GM23338 (cell line): ENCODE results near the gene SLC2A13. TPM values are rescaled to one million over a fixed set of nuclear protein-coding genes. Genes with fewer than 3 reads are reported as not detected.

ENCODE experiments used
- ATAC-seq: fragments of 200-7000 bp; cut with Tn5 transposase; 3 replicates; pipeline ENCODE4 v1.9.1; 2020
- DNase-seq: peaks from one replicate; pipeline ENCODE4 v3.0.0-alpha.2; 2015; ENCODE audit warnings: low spot score
- H2AFZ ChIP-seq: fragments of 200-600 bp; sonication (generic); 2 replicates; pipeline ENCODE4 v1.8.0; 2016; ENCODE audit warnings: antibody characterized with exemption, mild to moderate bottlenecking, moderate library complexity
- H3F3A ChIP-seq: fragments of 200-600 bp; sonication (generic); replicated peaks from 2 replicates; pipeline ENCODE4 v1.8.0; 2017; ENCODE audit warnings: antibody characterized with exemption, mixed run types, low read depth
- H3K27ac ChIP-seq: fragments of 200-600 bp; sonication (generic); 2 replicates; pipeline ENCODE4 v1.6.1; 2016; ENCODE audit warnings: low read depth
- H3K27me3 ChIP-seq: fragments of 200-600 bp; sonication (generic); 2 replicates; pipeline ENCODE4 v1.8.0; 2016; ENCODE audit warnings: mild to moderate bottlenecking, mixed run types, moderate library complexity; ENCODE audit not compliant: insufficient read depth
- H3K36me3 ChIP-seq: fragments of 200-600 bp; sonication (generic); 2 replicates; pipeline ENCODE4 v1.8.0; 2016; ENCODE audit warnings: mild to moderate bottlenecking; ENCODE audit not compliant: insufficient read depth
- H3K4me1 ChIP-seq: fragments of 200-600 bp; sonication (generic); 2 replicates; pipeline ENCODE4 v1.8.0; 2016; ENCODE audit warnings: mild to moderate bottlenecking, moderate library complexity; ENCODE audit not compliant: insufficient read depth
- H3K4me2 ChIP-seq: fragments of 200-600 bp; sonication (generic); 2 replicates; pipeline ENCODE4 v1.7.1; 2017; ENCODE audit warnings: mixed run types
- H3K4me3 ChIP-seq: fragments of 200-600 bp; sonication (generic); 2 replicates; pipeline ENCODE4 v1.6.1; 2016; ENCODE audit warnings: mixed run types
- H3K79me2 ChIP-seq: fragments of 200-600 bp; sonication (generic); replicated peaks from 2 replicates; pipeline ENCODE4 v1.8.0; 2017; ENCODE audit warnings: mild to moderate bottlenecking; ENCODE audit not compliant: insufficient read depth
- H3K9me2 ChIP-seq: fragments of 200-600 bp; sonication (generic); 2 replicates; pipeline ENCODE4 v1.8.0; 2017; ENCODE audit not compliant: insufficient read depth
- H4K20me1 ChIP-seq: fragments of 200-600 bp; sonication (generic); replicated peaks from 2 replicates; pipeline ENCODE4 v1.8.0; 2017; ENCODE audit warnings: mild to moderate bottlenecking; ENCODE audit not compliant: insufficient read depth
- H3K27ac Mint-ChIP-seq: 2 replicates; pipeline ENCODE4 v1.8.0; 2020; ENCODE audit warnings: inconsistent platforms, mild to moderate bottlenecking, moderate library complexity, mixed read lengths
- H3K27me3 Mint-ChIP-seq: 3 replicates; pipeline ENCODE4 v1.8.0; 2022; ENCODE audit warnings: low read depth, mild to moderate bottlenecking, moderate library complexity, mixed read lengths, inconsistent platforms; ENCODE audit not compliant: insufficient read depth, poor library complexity
- H3K36me3 Mint-ChIP-seq: 3 replicates; pipeline ENCODE4 v1.8.0; 2021; ENCODE audit warnings: low read depth, mild to moderate bottlenecking, inconsistent platforms, moderate library complexity, mixed read lengths
- H3K4me1 Mint-ChIP-seq: 3 replicates; pipeline ENCODE4 v1.8.0; 2020; ENCODE audit warnings: mild to moderate bottlenecking, inconsistent platforms, mixed read lengths
- H3K4me3 Mint-ChIP-seq: 3 replicates; pipeline ENCODE4 v1.8.0; 2021; ENCODE audit warnings: moderate library complexity, mild to moderate bottlenecking, inconsistent platforms, mixed read lengths
- H3K9me3 Mint-ChIP-seq: 3 replicates; pipeline ENCODE4 v1.8.0; 2020; ENCODE audit warnings: moderate library complexity, mild to moderate bottlenecking, inconsistent platforms, mixed read lengths
- EZH2 ChIP-seq: fragments of 200-600 bp; sonication (generic); IDR thresholded peaks from one replicate; pipeline ENCODE4 v1.8.0; 2017; ENCODE audit warnings: antibody characterized with exemption, mild to moderate bottlenecking, low read depth; ENCODE audit not compliant: unreplicated experiment
- EZH2phosphoT487 ChIP-seq: fragments of 200-600 bp; sonication (generic); IDR thresholded peaks from one replicate; pipeline ENCODE4 v1.8.1; 2018; ENCODE audit warnings: antibody characterized with exemption; ENCODE audit not compliant: unreplicated experiment
- NANOG ChIP-seq: IDR thresholded peaks from 2 replicates; pipeline ENCODE4 v1.6.1; 2016; ENCODE audit warnings: antibody characterized with exemption, borderline replicate concordance
- POLR2AphosphoS5 ChIP-seq: IDR thresholded peaks from 2 replicates; pipeline ENCODE4 v1.6.1; 2016; ENCODE audit warnings: antibody characterized with exemption, low read depth
- ZNF114 ChIP-seq: fragments of 250-450 bp; sonication (Bioruptor Pico); IDR thresholded peaks from 2 replicates; pipeline ENCODE4 v1.5.0; 2020; ENCODE audit warnings: mild to moderate bottlenecking, moderate library complexity
- ZNF331 ChIP-seq: fragments of 250-450 bp; sonication (Bioruptor Pico); IDR thresholded peaks from 2 replicates; pipeline ENCODE4 v1.5.0; 2020; ENCODE audit warnings: low read depth, mild to moderate bottlenecking, moderate library complexity
- polyA plus RNA-seq: library from polyadenylated mRNA; unstranded; fragments of >200 nt; fragmentation: Nextera tagmentation; extraction: Ambion mirVana; gene quantifications from 2 replicates; pipeline ENCODE4 v1.2.1, GENCODE V29; 2016
- total RNA-seq: library from RNA; depleted of rRNA; stranded (reverse); fragments of >200 nt; shearing (Covaris generic); gene quantifications from 2 replicates; pipeline ENCODE4 v1.2.3, GENCODE V29; 2014
- TF ChIP-seq, protein P1 (sequence below): fragments of 250-450 bp; sonication (Bioruptor Pico); IDR thresholded peaks from 2 replicates; pipeline ENCODE4 v1.5.0; 2020; ENCODE audit warnings: mild to moderate bottlenecking, moderate library complexity
- TF ChIP-seq, protein P2 (sequence below): IDR thresholded peaks from one replicate; pipeline ENCODE4 v1.6.1; 2018; ENCODE audit warnings: antibody characterized with exemption; ENCODE audit not compliant: unreplicated experiment
- TF ChIP-seq, protein P3 (sequence below): IDR thresholded peaks from 2 replicates; pipeline ENCODE4 v1.6.1; 2016; ENCODE audit warnings: antibody characterized with exemption
- TF ChIP-seq, protein P4 (sequence below), 2 experiments: fragments of 200-600 bp in 1 of 2; sonication (generic) in 1 of 2; conservative IDR thresholded peaks; 2 replicates each; pipeline versions ENCODE4 v1.5.1 to v1.6.1; 2016 to 2017; ENCODE audit warnings: antibody characterized with exemption in 2 of 2, low read depth in 2 of 2, mild to moderate bottlenecking in 2 of 2, moderate library complexity in 1 of 2

SLC2A13 gene
- total and polyA plus RNA-seq, 2 experiments from 2014 or later = 6.8 to 22.7 TPM

DNA sequence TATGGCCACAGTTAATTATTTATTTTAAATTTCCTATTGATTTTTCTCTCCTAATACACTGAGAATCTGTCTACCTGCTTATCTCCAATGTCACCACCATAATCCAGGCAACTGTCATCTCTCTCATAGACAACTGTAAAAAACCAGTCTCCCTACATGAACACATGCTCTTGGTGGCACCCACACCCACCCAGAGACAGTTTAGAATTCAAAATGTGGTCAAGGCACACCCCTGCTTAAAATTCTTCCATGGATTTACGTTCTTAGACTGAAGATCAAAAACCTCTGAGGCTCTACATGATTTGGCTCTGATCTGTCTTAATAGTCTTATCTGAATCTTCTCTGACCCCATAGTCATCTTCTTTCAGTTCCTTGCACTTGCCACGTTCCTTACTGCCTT, 245.2 kb downstream of the SLC2A13 start:
- Histone ChIP-seq H3F3A (no peaks in the 10 kb centered on the region), H3K4me1 (no peaks in the 10 kb centered on the region), H4K20me1 (no peaks in the 10 kb centered on the region), H3K4me3 (no peak overlapping the region), H3K27ac (no peak overlapping the region), H2AFZ (no peak overlapping the region), H3K79me2 (no peaks in the 10 kb centered on the region), H3K9me2 (0 out of 2 replicates have a peak, but pooled peaks cover 3% of the 10 kb centered on the region), H3K36me3 (no peaks in the 10 kb centered on the region), H3K4me2 (no peak overlapping the region), H3K27me3 (no peaks in the 10 kb centered on the region)
- Mint-ChIP-seq H3K4me3 (no peak overlapping the region), H3K27ac (no peak overlapping the region), H3K4me1 (no peaks in the 10 kb centered on the region), H3K9me3 (no peaks in the 10 kb centered on the region; the same call in 2 of the 3 replicates), H3K36me3 (0 out of 3 replicates have a peak, but pooled peaks cover 1% of the 10 kb centered on the region), H3K27me3 (no peaks in the 10 kb centered on the region)
- ATAC-seq (no peak), DNase-seq (no peak)
- TF ChIP-seq ZNF331 (CRISPR knock-in tag) (no peak), ZNF114 (CRISPR knock-in tag) (no peak), EZH2 (no peak), NANOG (no peak), POLR2AphosphoS5 (no peak), EZH2phosphoT487 (no peak)
- TF ChIP-seq, protein P1, sequence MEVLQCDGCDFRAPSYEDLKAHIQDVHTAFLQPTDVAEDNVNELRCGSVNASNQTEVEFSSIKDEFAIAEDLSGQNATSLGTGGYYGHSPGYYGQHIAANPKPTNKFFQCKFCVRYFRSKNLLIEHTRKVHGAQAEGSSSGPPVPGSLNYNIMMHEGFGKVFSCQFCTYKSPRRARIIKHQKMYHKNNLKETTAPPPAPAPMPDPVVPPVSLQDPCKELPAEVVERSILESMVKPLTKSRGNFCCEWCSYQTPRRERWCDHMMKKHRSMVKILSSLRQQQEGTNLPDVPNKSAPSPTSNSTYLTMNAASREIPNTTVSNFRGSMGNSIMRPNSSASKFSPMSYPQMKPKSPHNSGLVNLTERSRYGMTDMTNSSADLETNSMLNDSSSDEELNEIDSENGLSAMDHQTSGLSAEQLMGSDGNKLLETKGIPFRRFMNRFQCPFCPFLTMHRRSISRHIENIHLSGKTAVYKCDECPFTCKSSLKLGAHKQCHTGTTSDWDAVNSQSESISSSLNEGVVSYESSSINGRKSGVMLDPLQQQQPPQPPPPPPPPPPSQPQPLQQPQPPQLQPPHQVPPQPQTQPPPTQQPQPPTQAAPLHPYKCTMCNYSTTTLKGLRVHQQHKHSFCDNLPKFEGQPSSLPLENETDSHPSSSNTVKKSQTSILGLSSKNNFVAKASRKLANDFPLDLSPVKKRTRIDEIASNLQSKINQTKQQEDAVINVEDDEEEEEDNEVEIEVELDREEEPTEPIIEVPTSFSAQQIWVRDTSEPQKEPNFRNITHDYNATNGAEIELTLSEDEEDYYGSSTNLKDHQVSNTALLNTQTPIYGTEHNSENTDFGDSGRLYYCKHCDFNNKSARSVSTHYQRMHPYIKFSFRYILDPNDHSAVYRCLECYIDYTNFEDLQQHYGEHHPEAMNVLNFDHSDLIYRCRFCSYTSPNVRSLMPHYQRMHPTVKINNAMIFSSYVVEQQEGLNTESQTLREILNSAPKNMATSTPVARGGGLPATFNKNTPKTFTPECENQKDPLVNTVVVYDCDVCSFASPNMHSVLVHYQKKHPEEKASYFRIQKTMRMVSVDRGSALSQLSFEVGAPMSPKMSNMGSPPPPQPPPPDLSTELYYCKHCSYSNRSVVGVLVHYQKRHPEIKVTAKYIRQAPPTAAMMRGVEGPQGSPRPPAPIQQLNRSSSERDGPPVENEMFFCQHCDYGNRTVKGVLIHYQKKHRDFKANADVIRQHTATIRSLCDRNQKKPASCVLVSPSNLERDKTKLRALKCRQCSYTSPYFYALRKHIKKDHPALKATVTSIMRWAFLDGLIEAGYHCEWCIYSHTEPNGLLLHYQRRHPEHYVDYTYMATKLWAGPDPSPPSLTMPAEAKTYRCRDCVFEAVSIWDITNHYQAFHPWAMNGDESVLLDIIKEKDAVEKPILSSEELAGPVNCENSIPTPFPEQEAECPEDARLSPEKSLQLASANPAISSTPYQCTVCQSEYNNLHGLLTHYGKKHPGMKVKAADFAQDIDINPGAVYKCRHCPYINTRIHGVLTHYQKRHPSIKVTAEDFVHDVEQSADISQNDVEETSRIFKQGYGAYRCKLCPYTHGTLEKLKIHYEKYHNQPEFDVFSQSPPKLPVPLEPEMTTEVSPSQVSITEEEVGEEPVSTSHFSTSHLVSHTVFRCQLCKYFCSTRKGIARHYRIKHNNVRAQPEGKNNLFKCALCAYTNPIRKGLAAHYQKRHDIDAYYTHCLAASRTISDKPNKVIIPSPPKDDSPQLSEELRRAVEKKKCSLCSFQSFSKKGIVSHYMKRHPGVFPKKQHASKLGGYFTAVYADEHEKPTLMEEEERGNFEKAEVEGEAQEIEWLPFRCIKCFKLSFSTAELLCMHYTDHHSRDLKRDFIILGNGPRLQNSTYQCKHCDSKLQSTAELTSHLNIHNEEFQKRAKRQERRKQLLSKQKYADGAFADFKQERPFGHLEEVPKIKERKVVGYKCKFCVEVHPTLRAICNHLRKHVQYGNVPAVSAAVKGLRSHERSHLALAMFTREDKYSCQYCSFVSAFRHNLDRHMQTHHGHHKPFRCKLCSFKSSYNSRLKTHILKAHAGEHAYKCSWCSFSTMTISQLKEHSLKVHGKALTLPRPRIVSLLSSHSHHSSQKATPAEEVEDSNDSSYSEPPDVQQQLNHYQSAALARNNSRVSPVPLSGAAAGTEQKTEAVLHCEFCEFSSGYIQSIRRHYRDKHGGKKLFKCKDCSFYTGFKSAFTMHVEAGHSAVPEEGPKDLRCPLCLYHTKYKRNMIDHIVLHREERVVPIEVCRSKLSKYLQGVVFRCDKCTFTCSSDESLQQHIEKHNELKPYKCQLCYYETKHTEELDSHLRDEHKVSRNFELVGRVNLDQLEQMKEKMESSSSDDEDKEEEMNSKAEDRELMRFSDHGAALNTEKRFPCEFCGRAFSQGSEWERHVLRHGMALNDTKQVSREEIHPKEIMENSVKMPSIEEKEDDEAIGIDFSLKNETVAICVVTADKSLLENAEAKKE (CRISPR knock-in tag) = no peak
- TF ChIP-seq, protein P2, sequence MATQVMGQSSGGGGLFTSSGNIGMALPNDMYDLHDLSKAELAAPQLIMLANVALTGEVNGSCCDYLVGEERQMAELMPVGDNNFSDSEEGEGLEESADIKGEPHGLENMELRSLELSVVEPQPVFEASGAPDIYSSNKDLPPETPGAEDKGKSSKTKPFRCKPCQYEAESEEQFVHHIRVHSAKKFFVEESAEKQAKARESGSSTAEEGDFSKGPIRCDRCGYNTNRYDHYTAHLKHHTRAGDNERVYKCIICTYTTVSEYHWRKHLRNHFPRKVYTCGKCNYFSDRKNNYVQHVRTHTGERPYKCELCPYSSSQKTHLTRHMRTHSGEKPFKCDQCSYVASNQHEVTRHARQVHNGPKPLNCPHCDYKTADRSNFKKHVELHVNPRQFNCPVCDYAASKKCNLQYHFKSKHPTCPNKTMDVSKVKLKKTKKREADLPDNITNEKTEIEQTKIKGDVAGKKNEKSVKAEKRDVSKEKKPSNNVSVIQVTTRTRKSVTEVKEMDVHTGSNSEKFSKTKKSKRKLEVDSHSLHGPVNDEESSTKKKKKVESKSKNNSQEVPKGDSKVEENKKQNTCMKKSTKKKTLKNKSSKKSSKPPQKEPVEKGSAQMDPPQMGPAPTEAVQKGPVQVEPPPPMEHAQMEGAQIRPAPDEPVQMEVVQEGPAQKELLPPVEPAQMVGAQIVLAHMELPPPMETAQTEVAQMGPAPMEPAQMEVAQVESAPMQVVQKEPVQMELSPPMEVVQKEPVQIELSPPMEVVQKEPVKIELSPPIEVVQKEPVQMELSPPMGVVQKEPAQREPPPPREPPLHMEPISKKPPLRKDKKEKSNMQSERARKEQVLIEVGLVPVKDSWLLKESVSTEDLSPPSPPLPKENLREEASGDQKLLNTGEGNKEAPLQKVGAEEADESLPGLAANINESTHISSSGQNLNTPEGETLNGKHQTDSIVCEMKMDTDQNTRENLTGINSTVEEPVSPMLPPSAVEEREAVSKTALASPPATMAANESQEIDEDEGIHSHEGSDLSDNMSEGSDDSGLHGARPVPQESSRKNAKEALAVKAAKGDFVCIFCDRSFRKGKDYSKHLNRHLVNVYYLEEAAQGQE = no peak
- TF ChIP-seq, protein P3, sequence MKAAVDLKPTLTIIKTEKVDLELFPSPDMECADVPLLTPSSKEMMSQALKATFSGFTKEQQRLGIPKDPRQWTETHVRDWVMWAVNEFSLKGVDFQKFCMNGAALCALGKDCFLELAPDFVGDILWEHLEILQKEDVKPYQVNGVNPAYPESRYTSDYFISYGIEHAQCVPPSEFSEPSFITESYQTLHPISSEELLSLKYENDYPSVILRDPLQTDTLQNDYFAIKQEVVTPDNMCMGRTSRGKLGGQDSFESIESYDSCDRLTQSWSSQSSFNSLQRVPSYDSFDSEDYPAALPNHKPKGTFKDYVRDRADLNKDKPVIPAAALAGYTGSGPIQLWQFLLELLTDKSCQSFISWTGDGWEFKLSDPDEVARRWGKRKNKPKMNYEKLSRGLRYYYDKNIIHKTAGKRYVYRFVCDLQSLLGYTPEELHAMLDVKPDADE = no peak
- TF ChIP-seq, protein P4, sequence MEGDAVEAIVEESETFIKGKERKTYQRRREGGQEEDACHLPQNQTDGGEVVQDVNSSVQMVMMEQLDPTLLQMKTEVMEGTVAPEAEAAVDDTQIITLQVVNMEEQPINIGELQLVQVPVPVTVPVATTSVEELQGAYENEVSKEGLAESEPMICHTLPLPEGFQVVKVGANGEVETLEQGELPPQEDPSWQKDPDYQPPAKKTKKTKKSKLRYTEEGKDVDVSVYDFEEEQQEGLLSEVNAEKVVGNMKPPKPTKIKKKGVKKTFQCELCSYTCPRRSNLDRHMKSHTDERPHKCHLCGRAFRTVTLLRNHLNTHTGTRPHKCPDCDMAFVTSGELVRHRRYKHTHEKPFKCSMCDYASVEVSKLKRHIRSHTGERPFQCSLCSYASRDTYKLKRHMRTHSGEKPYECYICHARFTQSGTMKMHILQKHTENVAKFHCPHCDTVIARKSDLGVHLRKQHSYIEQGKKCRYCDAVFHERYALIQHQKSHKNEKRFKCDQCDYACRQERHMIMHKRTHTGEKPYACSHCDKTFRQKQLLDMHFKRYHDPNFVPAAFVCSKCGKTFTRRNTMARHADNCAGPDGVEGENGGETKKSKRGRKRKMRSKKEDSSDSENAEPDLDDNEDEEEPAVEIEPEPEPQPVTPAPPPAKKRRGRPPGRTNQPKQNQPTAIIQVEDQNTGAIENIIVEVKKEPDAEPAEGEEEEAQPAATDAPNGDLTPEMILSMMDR (conservative IDR thresholded peaks at IDR 0.05; ENCODE audit: low read depth in 2 of 2) = no peak
